GM21447 (cell line): Measurements from ENCODE around the gene NSMCE4A.
A peak's percentile ranks its signal among the peaks of the same experiment; 100 is the strongest.
"Not testable (repeated sequence)": the region's sequence is repeated elsewhere in the genome, so short reads cannot be mapped to it uniquely, and the experiment has no call there.

Experiments used
- ATAC-seq: cut with Tn5 transposase; IDR thresholded peaks from one replicate; pipeline ENCODE4 v1.9.1; 2021; ENCODE audit not compliant: unreplicated experiment

Gene NSMCE4A

DNA sequence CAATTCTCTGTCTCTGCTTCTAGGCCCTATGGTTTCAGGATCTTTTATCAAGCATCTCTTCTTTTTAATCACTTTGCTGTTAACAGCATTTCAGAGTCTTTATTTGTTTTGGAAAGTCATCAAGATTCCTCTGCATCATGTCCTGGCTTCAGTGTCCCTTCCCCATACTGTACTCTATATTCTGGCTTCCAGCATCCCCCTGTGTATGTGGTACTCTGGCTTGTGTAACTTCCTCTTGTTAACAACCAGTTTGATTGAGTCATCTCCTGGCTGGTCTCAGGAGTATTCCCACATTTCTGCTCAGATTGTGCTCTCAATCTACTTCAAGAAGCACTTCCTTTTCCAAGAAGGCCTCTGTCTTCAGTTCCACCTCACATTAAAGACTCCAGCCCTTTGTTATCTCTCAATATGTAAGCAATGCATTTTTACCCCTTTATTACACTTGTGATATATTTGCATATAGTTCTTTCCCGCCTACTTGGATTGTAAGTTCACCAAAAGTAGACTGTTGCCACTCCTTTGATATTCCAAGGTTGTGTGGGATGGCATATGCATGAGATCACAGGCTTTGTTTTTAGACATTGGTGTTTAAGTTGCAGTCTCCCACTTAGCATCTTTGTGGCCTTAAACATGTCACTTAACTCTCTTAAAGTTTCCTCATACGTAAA is 32.1 kb downstream of the NSMCE4A start:
- no peak for ATAC-seq

DNA sequence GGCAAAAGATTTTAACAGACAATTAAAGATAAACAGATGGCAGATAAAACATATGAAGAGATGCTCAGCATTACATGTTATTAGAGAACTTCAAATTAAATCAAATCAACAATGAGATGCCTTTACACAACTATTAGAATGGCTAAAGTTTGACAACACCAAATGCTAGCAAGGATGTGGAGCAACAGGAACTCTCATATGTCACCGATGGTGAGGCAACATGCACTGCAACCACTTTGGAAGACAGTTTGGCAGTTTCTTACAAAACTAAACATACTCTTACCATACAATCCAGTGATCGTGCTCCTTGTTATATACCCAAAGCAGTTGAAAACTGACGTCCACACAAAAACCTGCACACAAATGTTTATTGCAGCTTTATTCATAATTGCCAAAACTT is 33.5 kb downstream of the NSMCE4A start:
- ATAC-seq = no peak

DNA sequence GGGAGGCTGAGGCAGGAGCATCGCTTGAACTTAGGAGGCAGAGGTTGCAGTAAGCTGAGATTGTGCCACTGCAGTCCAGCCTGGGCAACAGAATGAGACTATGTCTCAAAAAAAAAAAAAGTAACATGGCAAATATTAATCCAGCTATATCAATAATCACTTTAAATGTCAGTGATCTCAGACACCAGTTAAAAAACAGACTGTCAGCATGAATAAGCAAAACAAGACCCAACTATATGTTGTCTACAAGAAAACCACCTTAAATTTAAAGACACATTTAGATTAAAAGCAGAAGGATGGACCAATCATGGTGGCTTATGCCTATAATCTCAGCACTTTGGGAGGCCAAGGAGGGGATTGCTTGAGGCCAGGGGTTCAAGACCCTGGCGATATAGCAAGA is 38.7 kb downstream of the NSMCE4A start:
- ATAC-seq = no peak

DNA sequence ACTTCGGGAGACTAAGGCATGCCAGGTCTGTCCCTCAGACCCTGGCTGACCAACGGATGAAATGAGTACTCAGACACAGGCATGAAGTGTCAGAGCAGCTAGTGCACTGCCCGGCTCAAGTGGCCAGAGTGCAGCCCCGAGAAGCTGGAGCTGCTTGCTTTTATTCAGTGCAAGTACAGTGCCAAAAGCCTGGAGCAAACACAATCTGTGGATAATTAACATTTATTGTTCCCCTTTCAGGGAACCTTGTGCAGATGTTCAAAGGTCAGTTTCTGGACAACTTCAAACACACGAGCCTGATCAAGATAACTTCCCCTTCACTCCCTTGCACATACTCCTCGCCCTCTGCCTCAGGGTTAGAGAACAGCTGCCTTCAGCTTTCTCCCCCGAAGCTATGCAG is 39.3 kb downstream of the NSMCE4A start:
- ATAC-seq = no peak

DNA sequence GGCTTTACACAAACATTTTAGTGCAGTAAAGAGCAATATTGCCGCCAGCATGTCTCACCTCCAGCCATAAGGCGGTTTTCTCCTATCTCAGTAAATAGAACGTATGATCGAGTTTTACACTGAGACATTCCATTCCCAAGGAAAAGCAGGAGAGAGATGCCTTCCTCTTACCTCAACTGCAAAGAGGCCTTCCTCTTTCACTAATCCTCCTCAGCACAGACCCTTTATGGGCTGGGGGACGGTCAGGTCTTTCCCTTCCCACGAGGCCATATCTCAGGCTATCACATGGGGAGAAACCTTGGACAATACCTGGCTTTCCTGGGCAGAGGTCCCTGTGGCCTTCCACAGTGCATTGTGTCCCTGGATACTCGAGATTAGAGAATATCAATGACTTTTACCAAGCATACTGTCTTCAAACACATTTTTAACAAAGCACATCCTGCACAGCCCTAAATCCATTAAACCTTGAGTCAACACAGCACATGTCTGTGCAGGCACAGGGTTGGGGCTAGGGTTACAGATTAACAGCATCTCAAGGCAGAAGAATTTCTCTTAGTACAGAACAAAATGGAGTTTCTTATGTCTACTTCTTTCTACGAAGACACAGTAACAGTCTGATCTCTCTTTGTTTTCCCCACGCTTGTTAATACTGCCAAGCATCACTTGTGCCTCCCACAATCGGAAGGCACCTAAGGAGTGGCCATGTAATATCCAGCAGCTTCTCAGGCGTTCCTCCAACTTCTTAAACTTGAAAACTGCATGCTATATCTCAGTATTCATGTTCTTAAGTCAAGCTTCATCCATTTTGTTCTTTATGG is 44.5 kb downstream of the NSMCE4A start:
- ATAC-seq = not testable (repeated sequence)

DNA sequence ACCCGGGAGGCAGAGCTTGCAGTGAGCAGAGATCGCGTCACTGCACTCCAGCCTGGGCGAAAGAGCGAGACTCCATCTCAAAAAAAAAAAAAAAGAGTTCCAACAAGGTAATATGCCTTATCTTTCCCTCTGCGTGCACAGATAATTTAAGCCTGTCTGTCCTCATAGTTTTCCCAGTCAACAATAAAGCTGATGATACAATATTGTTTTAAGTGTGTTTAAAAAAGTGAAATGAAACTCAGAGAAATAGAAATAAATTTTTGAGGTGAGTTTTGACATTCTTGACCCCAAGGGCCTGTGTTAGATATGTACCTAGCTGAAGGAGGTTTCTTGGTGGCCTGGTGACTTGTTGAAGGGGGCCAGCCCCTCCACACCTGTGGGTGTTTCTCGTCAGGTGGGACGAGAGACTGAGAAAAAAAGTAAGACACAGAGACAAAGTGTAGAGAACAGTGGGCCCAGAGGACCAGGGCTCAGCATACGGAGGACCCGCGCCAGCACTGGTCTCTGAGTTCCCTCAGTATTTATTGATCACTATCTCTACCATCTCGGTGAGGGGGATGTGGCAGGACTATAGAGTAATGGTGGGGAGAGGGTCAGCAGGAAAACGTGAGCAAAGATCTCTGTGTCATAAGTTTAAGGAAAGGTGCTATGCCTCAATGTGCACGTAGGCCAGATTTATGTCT is 45.3 kb downstream of the NSMCE4A start:
- ATAC-seq = not testable (repeated sequence)

DNA sequence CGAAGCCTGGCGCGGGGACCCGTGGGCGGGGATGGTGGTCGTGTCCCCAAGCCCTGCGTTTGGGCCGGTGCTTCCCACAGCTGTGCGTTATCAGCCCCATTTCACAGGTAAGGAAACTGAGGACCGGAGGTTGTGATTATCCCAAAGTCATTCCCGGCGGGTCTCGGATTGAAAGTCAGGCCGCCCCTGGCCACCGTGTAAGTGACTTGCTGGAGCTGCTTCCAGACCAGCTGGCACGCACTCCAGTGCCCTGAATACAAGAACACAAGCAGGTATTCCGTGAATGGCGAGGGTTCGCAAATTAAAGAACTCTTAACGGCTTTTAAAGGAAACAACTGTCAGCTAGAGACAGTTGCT is 46.5 kb downstream of the NSMCE4A start:
- ATAC-seq = peak; percentile 5

DNA sequence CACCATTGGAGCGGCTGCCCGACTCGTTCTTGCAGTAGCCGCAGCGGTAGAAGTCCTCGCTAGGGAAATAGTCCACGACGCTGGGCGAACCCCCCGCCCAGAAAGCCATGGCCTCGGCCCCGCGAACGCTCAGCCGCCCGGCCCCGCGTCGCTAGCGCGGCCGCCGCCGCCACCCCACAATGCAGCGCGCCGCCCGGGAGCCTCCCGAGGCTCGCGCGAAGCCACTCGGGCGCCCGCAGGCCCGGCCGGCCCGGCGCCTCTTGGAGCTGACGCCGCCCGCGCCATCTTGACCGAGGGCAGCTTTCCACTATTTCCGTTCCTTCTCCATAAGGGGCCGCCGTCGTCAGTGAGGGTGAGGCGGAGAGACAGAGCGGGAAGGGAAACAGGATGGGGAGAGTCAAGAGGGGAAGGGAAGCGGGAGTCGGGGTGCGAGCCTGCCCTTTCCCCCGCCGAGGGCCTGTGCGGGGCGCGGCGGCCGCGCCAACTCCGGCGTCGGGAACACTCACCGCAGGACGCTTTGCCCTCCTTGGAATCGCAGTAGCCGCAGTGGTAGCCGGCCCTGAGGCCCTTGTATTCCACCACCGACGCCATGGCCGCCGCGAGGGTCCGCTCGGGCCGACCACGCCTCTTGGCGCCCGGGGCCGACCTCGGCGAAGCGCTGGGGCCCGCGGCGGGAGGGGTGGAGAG is 47.0 kb downstream of the NSMCE4A start, which contains the start of gene ATE1:
TSS of gene ATE1 (minus strand) at position 191 of the 687 bp plus-strand sequence. CDS start at position 109, 82 bp downstream.
- peak; percentile 78 for ATAC-seq

DNA sequence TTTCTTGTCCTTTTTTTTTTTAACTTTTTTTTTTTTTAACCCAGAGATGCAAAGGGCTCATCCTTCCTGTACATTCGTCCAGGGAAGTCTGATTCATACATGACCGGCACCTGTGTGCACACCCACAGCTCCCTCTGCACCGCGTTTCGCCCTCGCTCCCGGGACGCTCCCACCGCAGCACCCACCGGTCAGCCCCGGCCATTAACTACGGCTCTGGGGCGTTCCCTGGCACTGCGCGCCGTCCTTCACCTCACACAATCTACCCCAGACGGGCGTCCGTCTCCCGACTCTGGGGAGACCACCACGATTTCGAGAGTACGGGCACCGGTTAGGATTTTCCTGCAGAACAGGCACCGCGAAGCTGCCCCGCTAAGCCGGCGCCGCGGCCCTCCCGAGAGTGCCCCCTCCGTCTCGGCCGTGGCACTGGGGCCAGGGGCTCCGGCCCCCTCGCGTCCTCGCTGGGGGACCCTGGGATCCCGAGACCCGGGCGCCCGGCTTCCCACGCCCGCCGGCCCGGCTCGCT is 47.6 kb downstream of the NSMCE4A start:
- peak; percentile 43 for ATAC-seq

DNA sequence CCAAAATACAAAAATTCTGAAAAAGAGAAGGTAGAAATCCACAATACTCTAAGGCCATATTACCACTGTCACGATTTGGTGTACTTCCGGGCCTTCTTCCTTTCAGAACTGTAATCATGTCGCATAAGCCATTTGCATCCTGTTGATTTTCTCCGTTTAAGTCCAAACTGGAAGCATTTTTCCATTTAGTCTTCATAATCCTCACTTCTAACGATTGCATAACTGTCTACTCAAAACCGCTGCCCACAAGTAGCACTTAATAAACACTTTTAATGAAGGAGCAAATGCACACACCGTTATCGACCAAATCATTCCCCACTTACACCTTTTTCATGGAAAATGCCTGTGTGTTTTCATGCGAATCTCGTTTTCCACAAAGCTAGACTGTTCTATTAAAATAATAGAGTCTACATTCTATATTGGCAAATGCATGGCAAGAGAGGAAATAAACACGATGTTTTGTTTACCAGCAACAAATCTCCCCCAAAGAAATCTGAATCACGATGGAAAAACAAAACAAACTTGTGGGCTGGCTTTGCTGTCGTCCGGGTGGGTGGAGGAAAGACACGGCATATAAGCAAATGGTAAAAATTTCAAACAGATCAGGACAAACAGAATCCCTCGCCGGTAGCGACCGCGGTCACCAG is 48.2 kb downstream of the NSMCE4A start:
- ATAC-seq = peak; percentile 18

DNA sequence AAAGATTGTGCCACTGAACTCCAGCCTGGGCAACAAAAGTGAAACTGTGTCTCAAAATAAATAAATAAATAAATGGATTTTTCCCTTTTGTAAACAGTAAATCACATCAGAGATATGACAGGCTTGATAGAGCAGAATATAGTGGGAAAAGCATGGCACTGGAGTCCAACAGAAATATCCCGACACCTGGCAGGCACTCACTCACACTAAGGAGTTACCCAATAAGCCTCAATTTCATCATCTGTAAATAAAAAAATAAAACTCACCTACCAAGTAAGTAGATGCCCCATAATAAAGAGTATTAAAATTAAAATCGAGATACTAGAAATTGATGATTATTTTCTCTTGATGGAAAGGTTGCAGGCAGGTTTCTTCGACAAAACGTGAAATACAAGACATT is 48.9 kb downstream of the NSMCE4A start:
- no peak for ATAC-seq

DNA sequence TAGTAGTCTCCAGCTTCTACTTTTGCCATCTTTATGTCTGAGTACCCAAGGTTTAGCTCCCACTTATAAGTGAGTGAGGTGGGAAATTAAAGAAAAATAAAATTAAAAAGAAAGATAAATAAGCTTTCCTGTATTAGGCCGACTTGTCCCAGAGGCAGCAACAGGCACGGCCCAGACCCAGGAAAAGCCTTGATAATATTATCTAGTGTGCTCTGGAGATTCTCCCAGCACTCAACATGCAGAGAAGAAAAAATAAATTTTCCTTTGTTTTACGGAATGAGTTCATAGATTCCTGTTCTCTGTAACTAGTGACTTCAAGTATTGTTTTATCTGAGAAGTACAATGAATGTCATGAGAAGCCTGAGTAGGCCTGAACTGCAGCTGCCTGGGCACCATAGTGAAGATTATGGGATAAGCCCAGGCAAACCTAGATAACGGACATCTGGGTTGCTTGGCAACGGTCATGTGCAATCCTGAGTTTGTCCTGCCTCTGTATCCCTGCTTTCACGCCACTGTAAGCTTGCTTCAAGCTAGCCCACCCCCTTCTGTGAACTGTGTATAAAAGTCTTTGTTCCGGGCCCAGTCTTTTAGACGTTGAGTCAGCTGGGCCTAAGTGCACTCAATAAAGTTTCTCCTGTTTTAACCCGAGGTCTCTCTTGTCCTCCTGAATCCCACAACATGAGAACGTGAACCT is 53.6 kb downstream of the NSMCE4A start:
- ATAC-seq = no peak

DNA sequence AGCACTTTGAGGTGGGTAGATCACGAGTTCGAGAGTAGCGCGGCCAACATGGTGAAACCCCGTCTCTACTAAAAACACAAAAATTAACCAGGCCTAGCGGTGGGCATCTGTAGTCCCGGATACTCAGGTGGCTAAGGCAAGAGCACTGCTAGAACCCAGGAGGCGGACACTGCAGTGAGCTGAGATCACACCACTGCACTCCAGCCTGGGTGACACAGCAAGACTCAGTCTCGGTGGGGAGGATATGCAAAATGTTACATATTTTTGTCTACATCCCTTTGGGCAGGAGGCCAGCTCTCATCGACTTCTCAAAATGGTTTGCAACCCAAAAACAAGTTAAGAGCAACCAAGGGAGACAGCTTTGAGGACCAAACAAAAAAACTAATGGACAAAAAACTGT is 55.4 kb downstream of the NSMCE4A start:
- ATAC-seq = peak; percentile 57

DNA sequence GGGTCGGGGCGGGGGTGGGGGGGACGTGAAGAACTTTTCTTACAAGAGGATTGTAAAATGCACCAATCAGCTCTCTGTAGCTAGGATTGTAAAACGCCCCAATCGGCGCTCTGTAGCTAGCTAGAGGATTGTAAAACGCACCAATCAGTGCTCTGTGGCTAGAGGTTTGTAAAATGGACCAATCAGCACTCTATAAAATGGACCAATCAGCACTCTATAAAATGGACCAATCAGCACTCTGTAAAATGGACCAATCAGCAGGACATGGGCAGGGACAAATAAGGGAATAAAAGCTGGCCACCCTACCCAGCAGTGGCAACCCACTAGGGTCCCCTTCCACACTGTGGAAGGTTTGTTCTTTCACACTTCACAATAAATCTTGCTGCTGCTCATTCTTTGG is 56.2 kb downstream of the NSMCE4A start:
- ATAC-seq = not testable (repeated sequence)

DNA sequence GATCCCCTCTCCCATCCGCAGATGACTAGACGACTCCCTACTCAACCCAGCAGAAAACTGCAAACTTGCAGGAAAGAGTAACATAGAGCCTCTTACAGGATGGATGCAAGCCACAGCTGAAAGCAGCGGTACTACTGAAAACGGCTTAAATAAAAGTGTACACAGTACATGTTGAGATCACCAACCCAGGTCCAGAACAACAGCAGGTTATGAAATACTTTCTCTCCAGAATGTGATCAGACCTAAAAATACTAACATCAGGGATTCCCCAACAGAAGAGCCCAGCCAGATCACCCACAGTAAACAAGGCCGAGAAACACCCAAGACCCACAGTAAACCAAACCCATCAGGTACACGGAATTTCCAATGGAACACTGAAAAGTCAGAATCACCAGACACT is 60.4 kb downstream of the NSMCE4A start:
- ATAC-seq = no peak

DNA sequence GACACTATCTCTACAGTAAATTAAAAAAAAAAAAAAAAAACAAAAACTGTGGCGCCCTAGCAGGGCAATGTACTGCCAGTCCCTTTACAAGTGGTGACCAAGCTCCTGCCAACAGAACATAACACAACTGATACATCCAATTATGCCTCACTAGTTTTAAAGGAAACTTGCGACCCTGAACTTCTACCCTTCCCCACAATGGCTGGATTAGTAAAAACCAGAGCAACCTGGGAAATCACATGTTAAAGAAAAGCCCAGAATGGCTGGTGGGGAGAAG is 63.7 kb downstream of the NSMCE4A start:
- no peak for ATAC-seq

DNA sequence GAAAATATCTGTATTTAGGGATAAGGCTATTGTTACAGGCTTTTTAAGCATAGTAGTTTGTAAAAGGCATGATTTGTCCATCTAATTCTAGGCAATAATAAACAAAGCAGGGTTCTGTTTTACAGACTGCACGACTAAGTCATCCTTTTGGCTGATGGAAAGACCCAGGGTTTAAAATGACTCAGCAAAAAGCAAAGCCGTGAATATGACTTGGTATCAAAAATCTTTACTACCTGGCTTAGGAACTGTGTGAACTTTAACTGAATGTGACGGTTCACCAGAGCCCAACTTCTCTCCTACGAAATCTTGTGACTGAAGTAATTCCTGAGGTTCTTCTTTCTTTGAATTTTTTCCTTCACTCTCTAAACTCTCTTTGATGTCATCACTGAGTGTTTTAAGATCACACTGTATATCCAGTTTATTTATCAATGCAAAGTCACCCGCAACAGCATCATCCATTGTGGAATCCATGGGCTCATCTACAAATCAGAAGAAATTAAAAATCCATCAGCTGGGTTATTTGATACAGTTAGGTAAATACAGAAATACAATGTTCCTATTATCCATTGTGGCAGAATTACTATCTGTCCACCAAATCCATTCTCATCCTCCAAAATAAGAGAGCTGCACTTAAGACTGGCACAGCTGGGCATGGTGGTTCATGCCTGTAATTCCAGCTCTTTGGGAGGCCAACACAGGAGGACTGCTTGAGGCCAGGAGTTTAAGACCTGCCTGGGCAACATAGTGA is 64.2 kb downstream of the NSMCE4A start:
- ATAC-seq = no peak
